ENCODE results near the gene PDHX.

The PDHX gene

GRCh38 chr11:35036639-35037038 lies 120.2 kb downstream of the PDHX start:
- DNase-seq (ENCODE audit: low read depth, low spot score), result no peak
- CTCF ChIA-PET, result interaction anchor here (0.7 to 1.5 kb wide), 7 partner anchors 8 to 449 kb away, joined by 3 to 4 read pairs (median 3); no protein-coding TSS in a partner anchor
- POLR2A ChIA-PET, result interaction anchor here (1.1 to 1.8 kb wide), 5 partner anchors 27 to 102 kb away, joined by 3 to 9 read pairs (median 5); partner anchors contain the start of gene CD44
- no peak overlapping the region for H3K4me3 ChIP-seq (ENCODE audit: low read depth, low read length)
- TF ChIP-seq, protein P1, sequence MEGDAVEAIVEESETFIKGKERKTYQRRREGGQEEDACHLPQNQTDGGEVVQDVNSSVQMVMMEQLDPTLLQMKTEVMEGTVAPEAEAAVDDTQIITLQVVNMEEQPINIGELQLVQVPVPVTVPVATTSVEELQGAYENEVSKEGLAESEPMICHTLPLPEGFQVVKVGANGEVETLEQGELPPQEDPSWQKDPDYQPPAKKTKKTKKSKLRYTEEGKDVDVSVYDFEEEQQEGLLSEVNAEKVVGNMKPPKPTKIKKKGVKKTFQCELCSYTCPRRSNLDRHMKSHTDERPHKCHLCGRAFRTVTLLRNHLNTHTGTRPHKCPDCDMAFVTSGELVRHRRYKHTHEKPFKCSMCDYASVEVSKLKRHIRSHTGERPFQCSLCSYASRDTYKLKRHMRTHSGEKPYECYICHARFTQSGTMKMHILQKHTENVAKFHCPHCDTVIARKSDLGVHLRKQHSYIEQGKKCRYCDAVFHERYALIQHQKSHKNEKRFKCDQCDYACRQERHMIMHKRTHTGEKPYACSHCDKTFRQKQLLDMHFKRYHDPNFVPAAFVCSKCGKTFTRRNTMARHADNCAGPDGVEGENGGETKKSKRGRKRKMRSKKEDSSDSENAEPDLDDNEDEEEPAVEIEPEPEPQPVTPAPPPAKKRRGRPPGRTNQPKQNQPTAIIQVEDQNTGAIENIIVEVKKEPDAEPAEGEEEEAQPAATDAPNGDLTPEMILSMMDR (IDR thresholded peaks at IDR 0.05; ENCODE audit: insufficient read depth, low read length, missing control alignments), result no peak

- no peak for DNase-seq (ENCODE audit: low read depth, low spot score)
- POLR2A ChIA-PET, result no interaction called here
- TF ChIP-seq, protein P1 (IDR thresholded peaks at IDR 0.05; ENCODE audit: insufficient read depth, low read length, missing control alignments), result no peak
- CTCF ChIA-PET, result interaction anchor here (1.0 kb wide), 1 partner anchor 26 kb away, joined by 3 read pairs; no protein-coding TSS in a partner anchor
- no peak overlapping the region for H3K4me3 ChIP-seq (ENCODE audit: low read depth, low read length)
Measured at GRCh38 chr11:35038211-35038928, 122.0 kb downstream of the PDHX start.

DNA sequence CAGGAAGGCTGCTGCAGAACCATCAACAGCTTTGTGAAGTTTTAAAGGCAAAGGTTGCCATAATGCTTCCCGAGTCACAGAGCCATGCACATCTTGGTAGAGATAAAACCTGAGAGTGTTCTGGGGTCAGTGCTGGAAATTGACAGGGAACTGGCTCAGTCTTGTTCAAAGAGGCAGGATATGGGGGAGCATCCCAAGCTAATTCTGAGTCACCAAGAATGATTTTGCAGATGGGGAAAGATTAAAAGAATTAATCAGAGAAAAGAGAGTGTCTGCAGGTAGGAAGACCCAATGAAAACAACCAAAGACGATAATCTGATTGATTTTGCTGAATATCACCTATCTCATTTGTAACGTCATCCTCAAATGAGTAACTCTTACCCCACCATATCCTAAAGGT lies 122.7 kb downstream of the PDHX start:
- ChIA-PET CTCF (interaction anchor here (1.0 kb wide), 1 partner anchor 25 kb away, joined by 3 read pairs; no protein-coding TSS in a partner anchor), POLR2A (no interaction called here)
- DNase-seq (ENCODE audit: low read depth, low spot score), result no peak
- H3K4me3 ChIP-seq (ENCODE audit: low read depth, low read length), result no peak overlapping the region
- TF ChIP-seq, protein P1 (IDR thresholded peaks at IDR 0.05; ENCODE audit: insufficient read depth, low read length, missing control alignments), result no peak

GRCh38 chr11:35040221-35040942 lies 124.0 kb downstream of the PDHX start:
- POLR2A ChIA-PET, result no interaction called here
- H3K4me3 ChIP-seq (ENCODE audit: low read depth, low read length), result no peak overlapping the region
- CTCF ChIA-PET, result interaction anchor here (1.1 to 1.3 kb wide), 3 partner anchors 17 to 124 kb away, joined by 3 to 5 read pairs (median 3); no protein-coding TSS in a partner anchor
- TF ChIP-seq, protein P1 (IDR thresholded peaks at IDR 0.05; ENCODE audit: insufficient read depth, low read length, missing control alignments), result no peak
- DNase-seq (ENCODE audit: low read depth, low spot score), result no peak

- no peak for DNase-seq (ENCODE audit: low read depth, low spot score)
- POLR2A ChIA-PET, result no interaction called here
- no peak overlapping the region for H3K4me3 ChIP-seq (ENCODE audit: low read depth, low read length)
- CTCF ChIA-PET, result interaction anchor here (1.1 to 1.3 kb wide), 4 partner anchors 12 to 123 kb away, joined by 3 to 5 read pairs (median 3); no protein-coding TSS in a partner anchor
- TF ChIP-seq, protein P1 (IDR thresholded peaks at IDR 0.05; ENCODE audit: insufficient read depth, low read length, missing control alignments), result no peak
Measured at GRCh38 chr11:35041070-35041554, 124.7 kb downstream of the PDHX start.

GRCh38 chr11:35042224-35042623 lies 125.8 kb downstream of the PDHX start:
- H3K4me3 ChIP-seq (ENCODE audit: low read depth, low read length), result no peak overlapping the region
- TF ChIP-seq, protein P1 (IDR thresholded peaks at IDR 0.05; ENCODE audit: insufficient read depth, low read length, missing control alignments), result no peak
- ChIA-PET POLR2A (no interaction called here), CTCF (no interaction called here)
- DNase-seq (ENCODE audit: low read depth, low spot score), result no peak
